HepG2 (cell line): ENCODE results near the gene SESN2. TPM values are rescaled to one million over a fixed set of nuclear protein-coding genes. Genes with fewer than 3 reads are reported as not detected.

Experiments
- FOXC1 ChIP-seq: sonication (generic); formaldehyde crosslinking; IDR thresholded peaks from 2 replicates; pipeline ENCODE4 v1.8.0; 2022; ENCODE audit warnings: mild to moderate bottlenecking, missing genetic modification reagents, borderline replicate concordance
- HIVEP1 ChIP-seq: sonication (generic); formaldehyde crosslinking; IDR thresholded peaks from 2 replicates; pipeline ENCODE4 v1.4.0; 2020; ENCODE audit warnings: mild to moderate bottlenecking, missing genetic modification reagents
- ZBTB38 ChIP-seq: sonication (generic); formaldehyde crosslinking; IDR thresholded peaks from 2 replicates; pipeline ENCODE4 v1.5.1; 2020; ENCODE audit warnings: mild to moderate bottlenecking, missing genetic modification reagents
- ZNF12 ChIP-seq: sonication (generic); formaldehyde crosslinking; IDR thresholded peaks from 2 replicates; pipeline ENCODE4 v1.5.0; 2020; ENCODE audit warnings: missing genetic modification reagents
- ZNF296 ChIP-seq: sonication (generic); formaldehyde crosslinking; conservative IDR thresholded peaks from 2 replicates; pipeline ENCODE4 v1.5.0; 2020; ENCODE audit warnings: mild to moderate bottlenecking, missing genetic modification reagents
- ZNF672 ChIP-seq: sonication (generic); formaldehyde crosslinking; IDR thresholded peaks from 2 replicates; pipeline ENCODE4 v1.8.1; 2022; ENCODE audit warnings: missing genetic modification reagents
- ZNF703 ChIP-seq: sonication (generic); formaldehyde crosslinking; IDR thresholded peaks from 2 replicates; pipeline ENCODE4 v1.5.1; 2020; ENCODE audit warnings: missing genetic modification reagents, mild to moderate bottlenecking, moderate library complexity, borderline replicate concordance
- ZNF768 ChIP-seq: sonication (generic); formaldehyde crosslinking; IDR thresholded peaks from 2 replicates; pipeline ENCODE4 v1.4.0; 2020; ENCODE audit warnings: missing genetic modification reagents
- polyA plus RNA-seq, 8 experiments: library from polyadenylated mRNA; depleted of rRNA in 3 of 8; stranded (reverse) in 7 of 8; unstranded in 1 of 8; fragments of >200 nt; fragmentation: Illumina TruSeq in 4 of 8; extraction: Trizol in 4 of 8; gene quantifications; 2 replicates each; pipeline versions ENCODE4 v1.2.1 to v1.2.3, GENCODE V29; 2011 to 2016; ENCODE audit warnings: low read depth in 4 of 8, missing spikeins in 1 of 8, mixed read lengths in 1 of 8; ENCODE audit not compliant: insufficient read depth in 1 of 8
- total RNA-seq, 5 experiments: library from RNA; depleted of rRNA; stranded (reverse); fragments of >200 nt; fragmentation: Illumina TruSeq; extraction: Trizol; gene quantifications; 2 replicates each; pipeline ENCODE4 v1.2.3, GENCODE V29; 2016; ENCODE audit warnings: low read depth in 1 of 5
- TF ChIP-seq, protein P1 (sequence below): sonication (generic); formaldehyde crosslinking; IDR thresholded peaks from 2 replicates; pipeline ENCODE4 v1.8.0; 2022; ENCODE audit warnings: mild to moderate bottlenecking, missing genetic modification reagents; ENCODE audit not compliant: insufficient replicate concordance
- TF ChIP-seq, protein P2 (sequence below): IDR thresholded peaks from 2 replicates; pipeline ENCODE4 v1.6.1; 2016; ENCODE audit warnings: control low read depth
- TF ChIP-seq, protein P3 (sequence below): sonication (generic); formaldehyde crosslinking; IDR thresholded peaks from 2 replicates; pipeline ENCODE4 v1.5.0; 2020; ENCODE audit warnings: missing genetic modification reagents
- TF ChIP-seq, protein P4 (sequence below): sonication (generic); formaldehyde crosslinking; IDR thresholded peaks from 2 replicates; pipeline ENCODE4 v1.5.1; 2020; ENCODE audit warnings: mild to moderate bottlenecking, missing genetic modification reagents, moderate library complexity
- TF ChIP-seq, protein P5 (sequence below): IDR thresholded peaks from 2 replicates; pipeline ENCODE4 v1.6.1; 2016
- TF ChIP-seq, protein P6 (sequence below): sonication (generic); formaldehyde crosslinking; IDR thresholded peaks from 2 replicates; pipeline ENCODE4 v1.5.0; 2020; ENCODE audit warnings: missing genetic modification reagents
- TF ChIP-seq, protein P7 (sequence below): sonication (generic); formaldehyde crosslinking; IDR thresholded peaks from 2 replicates; pipeline ENCODE4 v1.8.0; 2022; ENCODE audit warnings: mild to moderate bottlenecking, missing genetic modification reagents, borderline replicate concordance
- TF ChIP-seq, protein P8 (sequence below): sonication (generic); formaldehyde crosslinking; IDR thresholded peaks from 2 replicates; pipeline ENCODE4 v1.8.0; 2023; ENCODE audit warnings: mild to moderate bottlenecking, missing genetic modification reagents

Gene SESN2
- total and polyA plus RNA-seq, 2 of the 13 experiments (the other 11 are each of a cell fraction or from before 2014, with no cell fraction given), result 13.2 to 19.1 TPM

DNA sequence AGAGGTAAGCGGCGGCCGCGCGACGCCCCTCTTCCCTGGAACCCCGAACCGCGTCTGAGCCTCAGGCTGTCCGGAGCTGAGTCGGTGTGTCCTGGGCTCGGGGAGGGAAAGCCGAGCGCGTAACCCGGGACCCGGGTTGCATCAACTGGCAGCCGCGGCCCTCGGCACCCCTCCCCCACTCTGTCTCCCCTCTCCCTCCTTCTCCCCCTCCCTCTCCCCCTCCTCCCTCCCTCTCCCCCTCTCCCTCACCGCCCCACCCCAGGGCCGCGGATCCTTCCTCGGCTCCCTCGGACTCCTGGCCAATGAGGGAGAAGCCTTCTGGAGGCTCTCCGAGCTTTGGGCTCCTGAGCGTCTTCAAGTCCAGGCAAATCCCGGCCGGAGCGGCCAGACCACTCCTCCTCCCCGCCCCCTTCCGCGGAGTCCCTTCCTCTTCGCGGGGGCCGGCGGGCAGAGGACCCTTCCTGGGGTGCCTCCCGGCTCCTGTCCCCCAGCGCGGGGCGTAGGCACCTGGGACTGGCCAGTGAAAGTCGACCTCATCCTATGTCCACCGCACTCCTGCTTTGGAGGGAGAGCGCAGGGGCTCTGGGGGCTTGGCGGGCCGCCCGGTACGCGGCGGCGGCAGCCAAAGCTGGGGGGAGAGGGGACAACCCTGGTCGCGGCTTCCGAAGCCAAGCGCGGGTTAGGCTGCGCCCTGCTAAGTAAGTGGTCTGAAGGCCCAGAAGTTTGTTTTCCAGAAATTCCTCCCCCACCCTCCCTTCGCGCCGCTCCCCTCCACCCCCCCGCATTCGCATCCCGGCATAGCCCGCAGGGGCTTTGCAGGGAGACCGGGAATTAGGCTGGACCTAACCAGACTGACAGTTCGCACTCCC, 850 bp downstream of the SESN2 start (continued):
- TF ChIP-seq, protein P1, sequence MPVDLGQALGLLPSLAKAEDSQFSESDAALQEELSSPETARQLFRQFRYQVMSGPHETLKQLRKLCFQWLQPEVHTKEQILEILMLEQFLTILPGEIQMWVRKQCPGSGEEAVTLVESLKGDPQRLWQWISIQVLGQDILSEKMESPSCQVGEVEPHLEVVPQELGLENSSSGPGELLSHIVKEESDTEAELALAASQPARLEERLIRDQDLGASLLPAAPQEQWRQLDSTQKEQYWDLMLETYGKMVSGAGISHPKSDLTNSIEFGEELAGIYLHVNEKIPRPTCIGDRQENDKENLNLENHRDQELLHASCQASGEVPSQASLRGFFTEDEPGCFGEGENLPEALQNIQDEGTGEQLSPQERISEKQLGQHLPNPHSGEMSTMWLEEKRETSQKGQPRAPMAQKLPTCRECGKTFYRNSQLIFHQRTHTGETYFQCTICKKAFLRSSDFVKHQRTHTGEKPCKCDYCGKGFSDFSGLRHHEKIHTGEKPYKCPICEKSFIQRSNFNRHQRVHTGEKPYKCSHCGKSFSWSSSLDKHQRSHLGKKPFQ (CRISPR knock-in tag), result no peak
- TF ChIP-seq HIVEP1 (CRISPR knock-in tag) (no peak), ZNF672 (CRISPR knock-in tag) (no peak), ZNF703 (CRISPR knock-in tag) (no peak), FOXC1 (no peak), ZNF768 (CRISPR knock-in tag) (no peak), ZBTB38 (CRISPR knock-in tag) (no peak), ZNF12 (CRISPR knock-in tag) (no peak), ZNF296 (CRISPR knock-in tag) (no peak; the same call in 1 of the 2 replicates)
- TF ChIP-seq, protein P2, sequence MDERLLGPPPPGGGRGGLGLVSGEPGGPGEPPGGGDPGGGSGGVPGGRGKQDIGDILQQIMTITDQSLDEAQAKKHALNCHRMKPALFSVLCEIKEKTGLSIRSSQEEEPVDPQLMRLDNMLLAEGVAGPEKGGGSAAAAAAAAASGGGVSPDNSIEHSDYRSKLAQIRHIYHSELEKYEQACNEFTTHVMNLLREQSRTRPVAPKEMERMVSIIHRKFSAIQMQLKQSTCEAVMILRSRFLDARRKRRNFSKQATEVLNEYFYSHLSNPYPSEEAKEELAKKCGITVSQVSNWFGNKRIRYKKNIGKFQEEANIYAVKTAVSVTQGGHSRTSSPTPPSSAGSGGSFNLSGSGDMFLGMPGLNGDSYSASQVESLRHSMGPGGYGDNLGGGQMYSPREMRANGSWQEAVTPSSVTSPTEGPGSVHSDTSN (CRISPR knock-in tag), result no peak
- TF ChIP-seq, protein P3, sequence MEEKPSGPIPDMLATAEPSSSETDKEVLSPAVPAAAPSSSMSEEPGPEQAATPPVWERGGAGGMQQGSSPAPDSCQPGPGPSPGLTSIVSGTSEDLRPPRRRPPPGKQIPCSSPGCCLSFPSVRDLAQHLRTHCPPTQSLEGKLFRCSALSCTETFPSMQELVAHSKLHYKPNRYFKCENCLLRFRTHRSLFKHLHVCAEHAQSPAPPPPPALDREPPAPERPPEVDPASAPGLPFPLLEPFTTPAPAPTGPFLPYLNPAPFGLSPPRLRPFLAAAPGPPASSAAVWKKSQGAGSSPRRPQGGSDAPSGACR, result 0 out of 2 replicates have a peak, but pooled peaks have one; percentile 11
- TF ChIP-seq, protein P4, sequence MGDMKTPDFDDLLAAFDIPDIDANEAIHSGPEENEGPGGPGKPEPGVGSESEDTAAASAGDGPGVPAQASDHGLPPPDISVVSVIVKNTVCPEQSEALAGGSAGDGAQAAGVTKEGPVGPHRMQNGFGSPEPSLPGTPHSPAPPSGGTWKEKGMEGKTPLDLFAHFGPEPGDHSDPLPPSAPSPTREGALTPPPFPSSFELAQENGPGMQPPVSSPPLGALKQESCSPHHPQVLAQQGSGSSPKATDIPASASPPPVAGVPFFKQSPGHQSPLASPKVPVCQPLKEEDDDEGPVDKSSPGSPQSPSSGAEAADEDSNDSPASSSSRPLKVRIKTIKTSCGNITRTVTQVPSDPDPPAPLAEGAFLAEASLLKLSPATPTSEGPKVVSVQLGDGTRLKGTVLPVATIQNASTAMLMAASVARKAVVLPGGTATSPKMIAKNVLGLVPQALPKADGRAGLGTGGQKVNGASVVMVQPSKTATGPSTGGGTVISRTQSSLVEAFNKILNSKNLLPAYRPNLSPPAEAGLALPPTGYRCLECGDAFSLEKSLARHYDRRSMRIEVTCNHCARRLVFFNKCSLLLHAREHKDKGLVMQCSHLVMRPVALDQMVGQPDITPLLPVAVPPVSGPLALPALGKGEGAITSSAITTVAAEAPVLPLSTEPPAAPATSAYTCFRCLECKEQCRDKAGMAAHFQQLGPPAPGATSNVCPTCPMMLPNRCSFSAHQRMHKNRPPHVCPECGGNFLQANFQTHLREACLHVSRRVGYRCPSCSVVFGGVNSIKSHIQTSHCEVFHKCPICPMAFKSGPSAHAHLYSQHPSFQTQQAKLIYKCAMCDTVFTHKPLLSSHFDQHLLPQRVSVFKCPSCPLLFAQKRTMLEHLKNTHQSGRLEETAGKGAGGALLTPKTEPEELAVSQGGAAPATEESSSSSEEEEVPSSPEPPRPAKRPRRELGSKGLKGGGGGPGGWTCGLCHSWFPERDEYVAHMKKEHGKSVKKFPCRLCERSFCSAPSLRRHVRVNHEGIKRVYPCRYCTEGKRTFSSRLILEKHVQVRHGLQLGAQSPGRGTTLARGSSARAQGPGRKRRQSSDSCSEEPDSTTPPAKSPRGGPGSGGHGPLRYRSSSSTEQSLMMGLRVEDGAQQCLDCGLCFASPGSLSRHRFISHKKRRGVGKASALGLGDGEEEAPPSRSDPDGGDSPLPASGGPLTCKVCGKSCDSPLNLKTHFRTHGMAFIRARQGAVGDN (CRISPR knock-in tag), result peak; percentile 24
- TF ChIP-seq, protein P5, sequence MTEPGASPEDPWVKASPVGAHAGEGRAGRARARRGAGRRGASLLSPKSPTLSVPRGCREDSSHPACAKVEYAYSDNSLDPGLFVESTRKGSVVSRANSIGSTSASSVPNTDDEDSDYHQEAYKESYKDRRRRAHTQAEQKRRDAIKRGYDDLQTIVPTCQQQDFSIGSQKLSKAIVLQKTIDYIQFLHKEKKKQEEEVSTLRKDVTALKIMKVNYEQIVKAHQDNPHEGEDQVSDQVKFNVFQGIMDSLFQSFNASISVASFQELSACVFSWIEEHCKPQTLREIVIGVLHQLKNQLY (CRISPR knock-in tag), result no peak
- TF ChIP-seq, protein P6, sequence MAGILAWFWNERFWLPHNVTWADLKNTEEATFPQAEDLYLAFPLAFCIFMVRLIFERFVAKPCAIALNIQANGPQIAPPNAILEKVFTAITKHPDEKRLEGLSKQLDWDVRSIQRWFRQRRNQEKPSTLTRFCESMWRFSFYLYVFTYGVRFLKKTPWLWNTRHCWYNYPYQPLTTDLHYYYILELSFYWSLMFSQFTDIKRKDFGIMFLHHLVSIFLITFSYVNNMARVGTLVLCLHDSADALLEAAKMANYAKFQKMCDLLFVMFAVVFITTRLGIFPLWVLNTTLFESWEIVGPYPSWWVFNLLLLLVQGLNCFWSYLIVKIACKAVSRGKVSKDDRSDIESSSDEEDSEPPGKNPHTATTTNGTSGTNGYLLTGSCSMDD (CRISPR knock-in tag), result no peak
- TF ChIP-seq, protein P7, sequence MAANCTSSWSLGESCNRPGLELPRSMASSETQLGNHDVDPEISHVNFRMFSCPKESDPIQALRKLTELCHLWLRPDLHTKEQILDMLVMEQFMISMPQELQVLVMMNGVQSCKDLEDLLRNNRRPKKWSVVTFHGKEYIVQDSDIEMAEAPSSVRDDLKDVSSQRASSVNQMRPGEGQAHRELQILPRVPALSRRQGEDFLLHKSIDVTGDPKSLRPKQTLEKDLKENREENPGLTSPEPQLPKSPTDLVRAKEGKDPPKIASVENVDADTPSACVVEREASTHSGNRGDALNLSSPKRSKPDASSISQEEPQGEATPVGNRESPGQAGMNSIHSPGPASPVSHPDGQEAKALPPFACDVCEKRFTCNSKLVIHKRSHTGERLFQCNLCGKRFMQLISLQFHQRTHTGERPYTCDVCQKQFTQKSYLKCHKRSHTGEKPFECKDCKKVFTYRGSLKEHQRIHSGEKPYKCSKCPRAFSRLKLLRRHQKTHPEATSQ, result no peak
- TF ChIP-seq, protein P8, sequence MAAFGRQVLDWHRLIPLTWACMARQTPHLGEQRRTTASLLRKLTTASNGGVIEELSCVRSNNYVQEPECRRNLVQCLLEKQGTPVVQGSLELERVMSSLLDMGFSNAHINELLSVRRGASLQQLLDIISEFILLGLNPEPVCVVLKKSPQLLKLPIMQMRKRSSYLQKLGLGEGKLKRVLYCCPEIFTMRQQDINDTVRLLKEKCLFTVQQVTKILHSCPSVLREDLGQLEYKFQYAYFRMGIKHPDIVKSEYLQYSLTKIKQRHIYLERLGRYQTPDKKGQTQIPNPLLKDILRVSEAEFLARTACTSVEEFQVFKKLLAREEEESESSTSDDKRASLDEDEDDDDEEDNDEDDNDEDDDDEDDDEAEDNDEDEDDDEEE (CRISPR knock-in tag), result no peak
